ENCODE data around the gene WDPCP.
A peak's percentile ranks its signal among the peaks of the same experiment; 100 is the strongest.

WDPCP gene

DNA sequence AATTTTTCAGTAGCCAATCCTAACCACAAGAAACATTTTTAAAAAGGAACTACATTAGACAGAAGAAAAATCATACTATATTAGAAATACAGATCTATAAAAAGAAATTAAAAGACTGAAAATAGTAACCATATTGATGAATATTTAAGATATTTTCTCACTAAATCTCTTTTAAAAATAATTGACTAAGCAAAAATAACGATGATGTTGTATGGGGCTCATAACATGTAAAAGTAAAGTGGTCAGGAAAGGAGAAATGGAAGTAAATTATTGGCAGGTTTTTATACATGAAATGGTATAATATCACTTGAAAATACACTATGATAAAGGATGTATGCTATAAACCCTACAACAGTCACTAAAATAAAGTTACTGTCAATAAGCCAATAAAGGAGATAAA, 5.4 kb downstream of the WDPCP start:
- Histone ChIP-seq H3K4me2 (ENCODE audit: low read length) (peak overlapping the region; percentile 4; the same call in 1 of the 2 replicates), H3K27ac (ENCODE audit: low read depth, low read length) (no peak overlapping the region), H3K9me3 (ENCODE audit: control insufficient read depth, insufficient read depth, low read length) (no peaks in the 10 kb centered on the region), H3K36me3 (ENCODE audit: control insufficient read depth, low read length) (peaks cover 1% of the 10 kb centered on the region; the same call in 1 of the 2 replicates), H3K79me2 (ENCODE audit: control insufficient read depth, low read length) (peaks cover 79% of the 10 kb centered on the region), H3K4me1 (ENCODE audit: control insufficient read depth, low read length) (peaks cover 28% of the 10 kb centered on the region), H3F3A (ENCODE audit: control insufficient read depth, insufficient read depth) (no peaks in the 10 kb centered on the region), H3K9me2 (replicated peaks; ENCODE audit: control insufficient read depth, low read length) (no peaks in the 10 kb centered on the region), H3K4me3 (ENCODE audit: low read length) (no peak overlapping the region), H3K27me3 (ENCODE audit: control insufficient read depth, low read length) (no peaks in the 10 kb centered on the region), H4K20me1 (ENCODE audit: control insufficient read depth, insufficient read depth, low read depth, low read length) (no peaks in the 10 kb centered on the region)
- TF ChIP-seq, protein P1, sequence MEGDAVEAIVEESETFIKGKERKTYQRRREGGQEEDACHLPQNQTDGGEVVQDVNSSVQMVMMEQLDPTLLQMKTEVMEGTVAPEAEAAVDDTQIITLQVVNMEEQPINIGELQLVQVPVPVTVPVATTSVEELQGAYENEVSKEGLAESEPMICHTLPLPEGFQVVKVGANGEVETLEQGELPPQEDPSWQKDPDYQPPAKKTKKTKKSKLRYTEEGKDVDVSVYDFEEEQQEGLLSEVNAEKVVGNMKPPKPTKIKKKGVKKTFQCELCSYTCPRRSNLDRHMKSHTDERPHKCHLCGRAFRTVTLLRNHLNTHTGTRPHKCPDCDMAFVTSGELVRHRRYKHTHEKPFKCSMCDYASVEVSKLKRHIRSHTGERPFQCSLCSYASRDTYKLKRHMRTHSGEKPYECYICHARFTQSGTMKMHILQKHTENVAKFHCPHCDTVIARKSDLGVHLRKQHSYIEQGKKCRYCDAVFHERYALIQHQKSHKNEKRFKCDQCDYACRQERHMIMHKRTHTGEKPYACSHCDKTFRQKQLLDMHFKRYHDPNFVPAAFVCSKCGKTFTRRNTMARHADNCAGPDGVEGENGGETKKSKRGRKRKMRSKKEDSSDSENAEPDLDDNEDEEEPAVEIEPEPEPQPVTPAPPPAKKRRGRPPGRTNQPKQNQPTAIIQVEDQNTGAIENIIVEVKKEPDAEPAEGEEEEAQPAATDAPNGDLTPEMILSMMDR (IDR thresholded peaks at IDR 0.05; ENCODE audit: low read depth, low read length, poor library complexity, severe bottlenecking): no peak
- TF ChIP-seq EZH2phosphoT487 (IDR thresholded peaks at IDR 0.05; ENCODE audit: borderline replicate concordance, low read length): no peak

DNA sequence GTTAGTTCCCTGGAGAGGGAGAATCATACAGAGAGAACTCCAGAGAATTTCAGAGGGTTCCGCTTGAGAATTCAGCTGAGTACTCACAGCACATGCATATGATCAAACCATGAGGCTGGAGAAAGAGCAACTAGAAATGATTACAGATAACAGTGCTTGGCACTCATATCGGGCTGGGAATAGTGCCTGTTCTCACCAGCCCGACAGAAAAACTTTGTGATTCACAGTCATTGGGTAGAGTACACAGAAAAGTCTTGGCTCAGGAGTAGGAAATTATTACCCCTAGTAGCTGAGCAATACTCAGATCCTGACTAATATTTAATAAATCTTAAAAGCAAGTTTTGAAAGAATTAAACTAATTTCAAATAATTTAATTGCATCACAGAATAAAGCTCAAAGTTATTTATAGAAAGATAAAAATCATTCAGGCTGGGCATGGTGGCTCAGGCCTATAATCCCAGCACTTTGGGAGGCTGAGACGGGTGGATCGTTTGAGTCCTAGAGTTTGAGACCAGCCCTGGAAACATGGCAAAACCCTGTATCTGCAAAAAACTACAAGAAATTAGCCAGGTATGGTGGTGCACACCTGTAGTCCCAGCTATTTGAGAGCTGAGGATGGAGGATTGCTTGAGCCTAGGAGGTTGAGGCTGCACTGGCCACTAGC, 6.8 kb downstream of the WDPCP start:
- Histone ChIP-seq H3K79me2 (ENCODE audit: control insufficient read depth, low read length) (peaks cover 73% of the 10 kb centered on the region), H3K27ac (ENCODE audit: low read depth, low read length) (no peak overlapping the region), H3K4me3 (ENCODE audit: low read length) (no peak overlapping the region), H4K20me1 (ENCODE audit: control insufficient read depth, insufficient read depth, low read depth, low read length) (no peaks in the 10 kb centered on the region), H3F3A (ENCODE audit: control insufficient read depth, insufficient read depth) (no peaks in the 10 kb centered on the region), H3K9me3 (ENCODE audit: control insufficient read depth, insufficient read depth, low read length) (no peaks in the 10 kb centered on the region), H3K9me2 (replicated peaks; ENCODE audit: control insufficient read depth, low read length) (no peaks in the 10 kb centered on the region), H3K4me1 (ENCODE audit: control insufficient read depth, low read length) (peaks cover 19% of the 10 kb centered on the region), H3K36me3 (ENCODE audit: control insufficient read depth, low read length) (no peaks in the 10 kb centered on the region), H3K27me3 (ENCODE audit: control insufficient read depth, low read length) (no peaks in the 10 kb centered on the region), H3K4me2 (ENCODE audit: low read length) (no peak overlapping the region)
- TF ChIP-seq, protein P1 (IDR thresholded peaks at IDR 0.05; ENCODE audit: low read depth, low read length, poor library complexity, severe bottlenecking): no peak
- no peak for TF ChIP-seq EZH2phosphoT487 (IDR thresholded peaks at IDR 0.05; ENCODE audit: borderline replicate concordance, low read length)

DNA sequence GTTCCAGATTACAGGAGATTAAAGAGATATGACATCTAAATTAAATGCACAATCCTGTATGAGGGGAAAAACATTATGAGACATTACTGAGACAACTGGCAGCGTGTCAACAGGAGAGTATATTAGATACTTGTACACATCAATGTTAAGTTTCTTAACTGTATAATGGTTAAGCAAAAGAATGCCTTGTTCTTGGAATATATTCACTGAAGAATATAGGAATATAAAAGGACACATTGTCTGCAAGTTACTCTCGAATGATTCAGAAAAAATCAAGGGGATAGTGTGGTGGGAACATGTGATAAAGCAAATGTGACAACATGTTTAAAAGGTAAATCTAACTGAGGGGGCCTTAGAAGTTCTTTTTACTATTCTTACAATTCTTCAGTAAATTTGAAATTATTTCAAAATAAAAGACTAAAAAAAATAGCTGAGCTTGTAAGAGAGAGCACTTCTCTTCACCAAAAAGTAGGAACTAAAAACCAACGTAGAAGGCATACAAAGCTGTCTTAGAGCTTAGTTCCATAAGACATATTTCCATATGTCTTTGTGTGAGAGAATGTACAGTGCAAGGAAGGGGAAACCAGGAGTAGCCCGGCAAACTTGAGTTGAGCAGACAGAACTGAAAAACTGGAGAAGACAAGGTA, 7.5 kb downstream of the WDPCP start:
- H3K4me2 ChIP-seq (ENCODE audit: low read length): no peak overlapping the region
- H3K27me3 ChIP-seq (ENCODE audit: control insufficient read depth, low read length): no peaks in the 10 kb centered on the region
- peaks cover 12% of the 10 kb centered on the region for H3K4me1 ChIP-seq (ENCODE audit: control insufficient read depth, low read length)
- H3K79me2 ChIP-seq (ENCODE audit: control insufficient read depth, low read length): peaks cover 74% of the 10 kb centered on the region
- H3K27ac ChIP-seq (ENCODE audit: low read depth, low read length): no peak overlapping the region
- H3K4me3 ChIP-seq (ENCODE audit: low read length): no peak overlapping the region
- H3K9me3 ChIP-seq (ENCODE audit: control insufficient read depth, insufficient read depth, low read length): no peaks in the 10 kb centered on the region
- no peaks in the 10 kb centered on the region for H3K36me3 ChIP-seq (ENCODE audit: control insufficient read depth, low read length)
- H3F3A ChIP-seq (ENCODE audit: control insufficient read depth, insufficient read depth): no peaks in the 10 kb centered on the region
- TF ChIP-seq, protein P1 (IDR thresholded peaks at IDR 0.05; ENCODE audit: low read depth, low read length, poor library complexity, severe bottlenecking): no peak
- no peak for TF ChIP-seq EZH2phosphoT487 (IDR thresholded peaks at IDR 0.05; ENCODE audit: borderline replicate concordance, low read length)
- no peaks in the 10 kb centered on the region for H4K20me1 ChIP-seq (ENCODE audit: control insufficient read depth, insufficient read depth, low read depth, low read length)
- no peaks in the 10 kb centered on the region for H3K9me2 ChIP-seq (replicated peaks; ENCODE audit: control insufficient read depth, low read length)
